Measurements from ENCODE around the gene PLCL2. TPM values are rescaled to one million over a fixed set of nuclear protein-coding genes. Genes with fewer than 3 reads are reported as not detected.

Gene PLCL2
- total RNA-seq, 4 donors from 2014 or later, result 4.1 to 9.1 (median 6.7) TPM

GRCh38 chr3:17047894-17048293 lies 163.1 kb downstream of the PLCL2 start:
- peaks cover 0 to 10% (median under 1%) of the 10 kb centered on the region in 4 donors for H3K9me3 ChIP-seq
- no peak overlapping the region for H3K4me3 ChIP-seq
- H3K36me3 ChIP-seq, result peaks cover 0 to 16% (median 0%) of the 10 kb centered on the region in 4 donors
- H3K27ac ChIP-seq (replicated peaks in 1 of 4), result no peak overlapping the region
- TF ChIP-seq EP300 (IDR thresholded peaks at IDR 0.05) (no peak), POLR2A (IDR thresholded peaks at IDR 0.05; ENCODE audit: low read depth) (no peak), POLR2AphosphoS5 (IDR thresholded peaks at IDR 0.05) (no peak), CTCF (IDR thresholded peaks at IDR 0.05) (no peak)
- intact Hi-C loops (cut with DNase I), result no loop called here
- WGBS, result 88% methylated on average over 3 of the region's 3 CpGs
- H3K4me1 ChIP-seq, result no peaks in the 10 kb centered on the region
- DNase-seq (ENCODE audit: extremely low spot score), result no peak
- H3K27me3 ChIP-seq, result no peaks in the 10 kb centered on the region

- H3K9me3 ChIP-seq, result peaks cover 0 to 16% (median 6%) of the 10 kb centered on the region in 4 donors
- H3K36me3 ChIP-seq, result peaks cover 0 to 16% (median 0%) of the 10 kb centered on the region in 4 donors
- no peak overlapping the region for H3K4me3 ChIP-seq
- WGBS, result 88% methylated on average over 4 of the region's 4 CpGs
- no peak for DNase-seq (ENCODE audit: extremely low spot score)
- intact Hi-C loops (cut with DNase I), result no loop called here
- no peak overlapping the region for H3K27ac ChIP-seq (replicated peaks in 1 of 4)
- no peaks in the 10 kb centered on the region for H3K27me3 ChIP-seq
- TF ChIP-seq CTCF (IDR thresholded peaks at IDR 0.05) (no peak), EP300 (IDR thresholded peaks at IDR 0.05) (no peak), POLR2AphosphoS5 (IDR thresholded peaks at IDR 0.05) (no peak), POLR2A (IDR thresholded peaks at IDR 0.05; ENCODE audit: low read depth) (no peak)
- peaks cover 0 to 2% (median 0%) of the 10 kb centered on the region in 4 donors for H3K4me1 ChIP-seq
Measured at GRCh38 chr3:17050071-17050470, 165.3 kb downstream of the PLCL2 start.

GRCh38 chr3:17050506-17050905 lies 165.8 kb downstream of the PLCL2 start:
- H3K4me3 ChIP-seq, result no peak overlapping the region
- H3K36me3 ChIP-seq, result peaks cover 0 to 12% (median 0%) of the 10 kb centered on the region in 4 donors
- DNase-seq (ENCODE audit: extremely low spot score), result no peak
- TF ChIP-seq CTCF (IDR thresholded peaks at IDR 0.05), result no peak
- no peak for TF ChIP-seq POLR2A (IDR thresholded peaks at IDR 0.05; ENCODE audit: low read depth)
- no peak for TF ChIP-seq POLR2AphosphoS5 (IDR thresholded peaks at IDR 0.05)
- no peak overlapping the region for H3K27ac ChIP-seq (replicated peaks in 1 of 4)
- intact Hi-C loops (cut with DNase I), result no loop called here
- H3K27me3 ChIP-seq, result no peaks in the 10 kb centered on the region
- H3K9me3 ChIP-seq, result peaks cover 0 to 16% (median 6%) of the 10 kb centered on the region in 4 donors
- WGBS, result 80% methylated on average over 2 of the region's 2 CpGs
- peaks cover 0 to 7% (median 0%) of the 10 kb centered on the region in 4 donors for H3K4me1 ChIP-seq

GRCh38 chr3:17052363-17052762 lies 167.6 kb downstream of the PLCL2 start:
- no peak for TF ChIP-seq POLR2A (IDR thresholded peaks at IDR 0.05; ENCODE audit: low read depth)
- no peak for TF ChIP-seq EP300 (IDR thresholded peaks at IDR 0.05)
- no peak for TF ChIP-seq CTCF (IDR thresholded peaks at IDR 0.05)
- no peak for TF ChIP-seq POLR2AphosphoS5 (IDR thresholded peaks at IDR 0.05)
- no peak overlapping the region for H3K27ac ChIP-seq (replicated peaks in 1 of 4)
- no peaks in the 10 kb centered on the region for H3K27me3 ChIP-seq
- H3K4me3 ChIP-seq, result no peak overlapping the region
- peaks cover 0 to 11% (median 0%) of the 10 kb centered on the region in 4 donors for H3K4me1 ChIP-seq
- intact Hi-C loops (cut with DNase I), result no loop called here
- H3K36me3 ChIP-seq, result peaks cover 0 to 9% (median 0%) of the 10 kb centered on the region in 4 donors
- peaks cover 0 to 16% (median 6%) of the 10 kb centered on the region in 4 donors for H3K9me3 ChIP-seq
- DNase-seq (ENCODE audit: extremely low spot score), result no peak

Measured in esophagus muscularis mucosa (tissue), 4 donors.